ENCODE results near the gene KCTD2.
A peak's percentile ranks its signal among the peaks of the same experiment; 100 is the strongest.

Gene KCTD2

GRCh38 chr17:75102385-75102821 is 55.4 kb downstream of the KCTD2 start:
- H3K27ac ChIP-seq (ENCODE audit: low read length), result no peak overlapping the region
- WGBS (ENCODE audit: insufficient coverage, insufficient read length), result no CpG with 5 or more reads among the region's 12 CpGs
- no peak overlapping the region for H3K4me3 ChIP-seq (ENCODE audit: low read length)
- H3K27me3 ChIP-seq (ENCODE audit: control insufficient read depth, insufficient read depth, low read length), result no peaks in the 10 kb centered on the region
- no peak for DNase-seq (ENCODE audit: low read depth, low spot score)
- H3K36me3 ChIP-seq (ENCODE audit: control insufficient read depth, insufficient read depth, low read length), result peaks cover 18% of the 10 kb centered on the region
- H3K9me3 ChIP-seq (ENCODE audit: control insufficient read depth, insufficient read depth, low read length), result no peaks in the 10 kb centered on the region
- H3K4me1 ChIP-seq (ENCODE audit: control insufficient read depth, insufficient read depth, low read length), result no peaks in the 10 kb centered on the region

- Histone ChIP-seq H3K27me3 (ENCODE audit: control insufficient read depth, insufficient read depth, low read length) (no peaks in the 10 kb centered on the region), H3K4me1 (ENCODE audit: control insufficient read depth, insufficient read depth, low read length) (no peaks in the 10 kb centered on the region), H3K4me3 (ENCODE audit: low read length) (no peak overlapping the region), H3K9me3 (ENCODE audit: control insufficient read depth, insufficient read depth, low read length) (no peaks in the 10 kb centered on the region), H3K27ac (ENCODE audit: low read length) (no peak overlapping the region), H3K36me3 (ENCODE audit: control insufficient read depth, insufficient read depth, low read length) (peaks cover 11% of the 10 kb centered on the region)
- no peak for DNase-seq (ENCODE audit: low read depth, low spot score)
- no CpG with 5 or more reads among the region's 14 CpGs for WGBS (ENCODE audit: insufficient coverage, insufficient read length)
Observed at GRCh38 chr17:75103601-75104554, 56.9 kb downstream of the KCTD2 start.

DNA sequence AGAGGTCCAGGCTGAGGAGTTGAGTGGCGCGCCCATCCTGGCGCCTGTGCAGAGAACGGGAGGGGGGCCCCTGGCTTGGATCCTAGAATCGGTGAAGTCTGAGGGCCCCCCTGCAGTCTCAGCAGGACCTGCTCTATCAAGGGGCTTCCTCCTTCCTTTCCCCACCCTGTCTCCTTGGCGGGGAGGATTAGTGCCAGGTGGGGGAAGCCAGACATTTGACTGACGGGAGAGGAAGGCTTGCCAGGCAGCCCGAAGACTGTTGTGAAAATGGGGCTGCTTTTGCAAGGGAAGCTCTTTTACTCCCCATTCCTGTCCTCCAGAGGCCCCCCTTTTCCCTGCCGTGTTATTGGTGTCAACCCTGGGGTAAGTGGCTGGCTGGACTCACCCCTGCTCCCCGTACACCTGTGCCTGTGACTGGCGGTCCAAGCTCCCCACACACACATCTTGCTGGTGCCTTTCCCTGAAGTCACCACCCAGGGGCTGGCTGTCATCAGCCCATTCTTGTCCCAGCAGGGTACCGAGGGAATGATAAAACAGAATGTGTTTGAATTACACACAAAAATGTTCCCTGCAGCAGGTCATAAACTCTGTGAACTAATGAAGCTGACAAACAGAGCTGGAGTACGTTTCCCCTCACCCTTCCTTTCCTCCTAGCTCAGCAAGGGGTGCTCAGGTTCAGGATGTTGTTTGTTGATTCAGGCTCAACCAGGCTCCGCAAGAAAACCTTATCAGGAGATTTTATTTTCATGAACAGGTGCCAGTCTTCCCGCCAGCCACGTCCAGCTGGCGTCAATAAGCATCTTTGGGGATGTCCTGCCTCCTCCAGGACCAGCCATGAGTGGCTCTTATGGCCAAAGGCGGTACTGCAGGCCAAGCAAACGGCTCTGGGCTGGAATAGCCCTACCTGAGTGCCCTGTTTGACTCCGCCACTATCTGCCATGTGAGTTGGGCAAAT is 58.4 kb downstream of the KCTD2 start:
- H3K4me3 ChIP-seq (ENCODE audit: low read length), result no peak overlapping the region
- DNase-seq (ENCODE audit: low read depth, low spot score), result no peak
- WGBS (ENCODE audit: insufficient coverage, insufficient read length), result no CpG with 5 or more reads among the region's 20 CpGs
- no peaks in the 10 kb centered on the region for H3K9me3 ChIP-seq (ENCODE audit: control insufficient read depth, insufficient read depth, low read length)
- no peaks in the 10 kb centered on the region for H3K27me3 ChIP-seq (ENCODE audit: control insufficient read depth, insufficient read depth, low read length)
- no peak overlapping the region for H3K27ac ChIP-seq (ENCODE audit: low read length)
- no peaks in the 10 kb centered on the region for H3K4me1 ChIP-seq (ENCODE audit: control insufficient read depth, insufficient read depth, low read length)
- H3K36me3 ChIP-seq (ENCODE audit: control insufficient read depth, insufficient read depth, low read length), result peaks cover 3% of the 10 kb centered on the region

GRCh38 chr17:75108193-75108592 is 61.2 kb downstream of the KCTD2 start:
- no peaks in the 10 kb centered on the region for H3K27me3 ChIP-seq (ENCODE audit: control insufficient read depth, insufficient read depth, low read length)
- no peaks in the 10 kb centered on the region for H3K4me1 ChIP-seq (ENCODE audit: control insufficient read depth, insufficient read depth, low read length)
- DNase-seq (ENCODE audit: low read depth, low spot score), result no peak
- no peak overlapping the region for H3K4me3 ChIP-seq (ENCODE audit: low read length)
- no peaks in the 10 kb centered on the region for H3K9me3 ChIP-seq (ENCODE audit: control insufficient read depth, insufficient read depth, low read length)
- H3K36me3 ChIP-seq (ENCODE audit: control insufficient read depth, insufficient read depth, low read length), result no peaks in the 10 kb centered on the region
- WGBS (ENCODE audit: insufficient coverage, insufficient read length), result no CpG with 5 or more reads among the region's 2 CpGs
- H3K27ac ChIP-seq (ENCODE audit: low read length), result no peak overlapping the region

- no peak overlapping the region for H3K27ac ChIP-seq (ENCODE audit: low read length)
- WGBS (ENCODE audit: insufficient coverage, insufficient read length), result no CpG with 5 or more reads among the region's 22 CpGs
- no peak for DNase-seq (ENCODE audit: low read depth, low spot score)
Observed at GRCh38 chr17:75109046-75109406, 62.0 kb downstream of the KCTD2 start.

GRCh38 chr17:75109407-75110233 is 62.6 kb downstream of the KCTD2 start, which contains the start of gene ARMC7:
Gene ARMC7, plus strand, starts transcription at chr17:75109969. Its CDS starts 320 bp downstream, at chr17:75110289.
- no peaks in the 10 kb centered on the region for H3K27me3 ChIP-seq (ENCODE audit: control insufficient read depth, insufficient read depth, low read length)
- WGBS (ENCODE audit: insufficient coverage, insufficient read length), result no CpG with 5 or more reads among the region's 68 CpGs
- H3K4me3 ChIP-seq (ENCODE audit: low read length), result peak within 1 kb of the TSS; percentile 72
- H3K4me1 ChIP-seq (ENCODE audit: control insufficient read depth, insufficient read depth, low read length), result no peaks in the 10 kb centered on the region
- H3K27ac ChIP-seq (ENCODE audit: low read length), result no peak within 1 kb of the TSS
- H3K9me3 ChIP-seq (ENCODE audit: control insufficient read depth, insufficient read depth, low read length), result no peaks in the 10 kb centered on the region
- H3K36me3 ChIP-seq (ENCODE audit: control insufficient read depth, insufficient read depth, low read length), result no peaks in the 10 kb centered on the region
- no peak for DNase-seq (ENCODE audit: low read depth, low spot score)

More at GRCh38 chr17:75109046-75109406, 62.0 kb downstream of the KCTD2 start:
- H3K27me3 ChIP-seq (ENCODE audit: control insufficient read depth, insufficient read depth, low read length), result no peaks in the 10 kb centered on the region
- H3K9me3 ChIP-seq (ENCODE audit: control insufficient read depth, insufficient read depth, low read length), result no peaks in the 10 kb centered on the region
- H3K36me3 ChIP-seq (ENCODE audit: control insufficient read depth, insufficient read depth, low read length), result no peaks in the 10 kb centered on the region
- no peaks in the 10 kb centered on the region for H3K4me1 ChIP-seq (ENCODE audit: control insufficient read depth, insufficient read depth, low read length)
- H3K4me3 ChIP-seq (ENCODE audit: low read length), result peak overlapping the region; percentile 72; the same call in 1 of the 2 replicates

DNA sequence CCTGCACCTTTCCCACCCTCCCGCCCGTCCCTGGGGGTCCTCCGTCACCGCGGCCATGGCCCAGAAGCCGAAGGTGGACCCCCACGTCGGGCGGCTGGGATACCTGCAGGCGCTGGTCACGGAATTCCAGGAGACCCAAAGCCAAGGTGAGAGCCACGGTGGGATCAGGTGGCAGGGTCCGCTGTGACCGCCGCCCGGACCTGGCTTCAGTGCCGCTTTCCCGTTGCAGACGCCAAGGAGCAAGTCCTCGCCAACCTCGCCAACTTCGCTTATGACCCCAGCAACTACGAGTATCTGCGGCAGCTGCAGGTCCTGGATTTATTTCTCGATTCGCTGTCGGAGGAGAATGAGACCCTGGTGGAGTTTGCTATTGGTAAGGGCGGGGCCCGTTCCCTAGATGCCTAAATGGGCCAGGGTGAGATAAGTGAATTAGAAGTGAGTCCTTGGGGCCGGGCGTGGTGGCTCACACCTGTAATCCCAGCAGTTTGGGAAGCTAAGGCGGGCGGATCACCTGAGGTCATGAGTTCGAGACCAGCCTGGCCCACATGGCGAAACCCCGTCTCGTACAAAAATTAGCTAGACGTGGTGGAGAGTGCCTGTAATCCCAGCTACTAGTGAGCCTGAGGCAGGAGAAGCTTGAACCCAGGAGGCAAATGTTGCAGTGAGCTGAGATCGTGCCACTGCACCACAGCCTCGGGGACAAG is 63.4 kb downstream of the KCTD2 start:
- DNase-seq (ENCODE audit: low read depth, low spot score), result no peak
- Histone ChIP-seq H3K9me3 (ENCODE audit: control insufficient read depth, insufficient read depth, low read length) (no peaks in the 10 kb centered on the region), H3K36me3 (ENCODE audit: control insufficient read depth, insufficient read depth, low read length) (no peaks in the 10 kb centered on the region), H3K27me3 (ENCODE audit: control insufficient read depth, insufficient read depth, low read length) (no peaks in the 10 kb centered on the region), H3K27ac (ENCODE audit: low read length) (no peak overlapping the region), H3K4me1 (ENCODE audit: control insufficient read depth, insufficient read depth, low read length) (no peaks in the 10 kb centered on the region), H3K4me3 (ENCODE audit: low read length) (peak overlapping the region; percentile 72)
- WGBS (ENCODE audit: insufficient coverage, insufficient read length), result no CpG with 5 or more reads among the region's 40 CpGs

- Histone ChIP-seq H3K4me1 (ENCODE audit: control insufficient read depth, insufficient read depth, low read length) (no peaks in the 10 kb centered on the region), H3K9me3 (ENCODE audit: control insufficient read depth, insufficient read depth, low read length) (no peaks in the 10 kb centered on the region), H3K27me3 (ENCODE audit: control insufficient read depth, insufficient read depth, low read length) (no peaks in the 10 kb centered on the region), H3K27ac (ENCODE audit: low read length) (no peak overlapping the region), H3K36me3 (ENCODE audit: control insufficient read depth, insufficient read depth, low read length) (no peaks in the 10 kb centered on the region), H3K4me3 (ENCODE audit: low read length) (no peak overlapping the region)
- WGBS (ENCODE audit: insufficient coverage, insufficient read length), result no CpG with 5 or more reads among the region's 7 CpGs
- no peak for DNase-seq (ENCODE audit: low read depth, low spot score)
Observed at GRCh38 chr17:75111777-75112335, 64.8 kb downstream of the KCTD2 start.

GRCh38 chr17:75113798-75114551 is 67.0 kb downstream of the KCTD2 start:
- Histone ChIP-seq H3K36me3 (ENCODE audit: control insufficient read depth, insufficient read depth, low read length) (no peaks in the 10 kb centered on the region), H3K9me3 (ENCODE audit: control insufficient read depth, insufficient read depth, low read length) (no peaks in the 10 kb centered on the region), H3K27me3 (ENCODE audit: control insufficient read depth, insufficient read depth, low read length) (no peaks in the 10 kb centered on the region), H3K27ac (ENCODE audit: low read length) (no peak overlapping the region), H3K4me1 (ENCODE audit: control insufficient read depth, insufficient read depth, low read length) (no peaks in the 10 kb centered on the region), H3K4me3 (ENCODE audit: low read length) (no peak overlapping the region)
- DNase-seq (ENCODE audit: low read depth, low spot score), result peak; percentile 90
- no CpG with 5 or more reads among the region's 22 CpGs for WGBS (ENCODE audit: insufficient coverage, insufficient read length)
